OCI-LY3 (cell line): ENCODE results near the gene SHC3.

Experiments used
- H2AFZ ChIP-seq: fragments of 200-600, 300-600 bp; shearing (Covaris generic); 2 replicates; pipeline ENCODE4 v1.6.0; 2014; ENCODE audit warnings: antibody characterized with exemption, low read depth, low read length
- H3K27ac ChIP-seq: fragments of 200-600, 300-600 bp; sonication (generic); 2 replicates; pipeline ENCODE4 v1.5.1; 2014; ENCODE audit warnings: mild to moderate bottlenecking, low read length, moderate library complexity, mixed read lengths
- H3K27me3 ChIP-seq: fragments of 200-600, 300-600 bp; sonication (generic); 2 replicates; pipeline ENCODE4 v1.6.1; 2014; ENCODE audit warnings: low read depth, low read length, mixed read lengths
- H3K36me3 ChIP-seq: fragments of 200-600, 300-600 bp; sonication (generic); replicated peaks from 2 replicates; pipeline ENCODE3; 2014; ENCODE audit warnings: low read depth, low read length, mixed read lengths
- H3K4me1 ChIP-seq: fragments of 300-600, 200-600 bp; sonication (generic); 2 replicates; pipeline ENCODE4 v1.6.1; 2014; ENCODE audit warnings: low read length, mixed read lengths
- H3K4me2 ChIP-seq: fragments of 200-600, 300-600 bp; sonication (generic); 2 replicates; pipeline ENCODE4 v1.6.1; 2014; ENCODE audit warnings: low read length, mixed read lengths
- H3K4me3 ChIP-seq: fragments of 300-600, 200-600 bp; sonication (generic); 2 replicates; pipeline ENCODE4 v1.5.1; 2014; ENCODE audit warnings: antibody characterized with exemption, mild to moderate bottlenecking, low read length, moderate library complexity
- H3K79me2 ChIP-seq: fragments of 300-600, 200-600 bp; shearing (Covaris generic); 2 replicates; pipeline ENCODE4 v1.6.1; 2014; ENCODE audit warnings: mild to moderate bottlenecking, low read length, mixed read lengths
- H3K9ac ChIP-seq: fragments of 300-600, 200-600 bp; shearing (Covaris generic); 2 replicates; pipeline ENCODE4 v1.6.0; 2014; ENCODE audit warnings: mild to moderate bottlenecking, low read length, moderate library complexity
- H3K9me3 ChIP-seq: fragments of 200-600, 300-600 bp; shearing (Covaris generic); 2 replicates; pipeline ENCODE4 v1.6.1; 2014; ENCODE audit warnings: low read length, mixed read lengths; ENCODE audit not compliant: insufficient read depth
- H4K20me1 ChIP-seq: fragments of 200-600, 300-600 bp; sonication (generic); 2 replicates; pipeline ENCODE4 v1.6.1; 2016; ENCODE audit warnings: low read length, mixed read lengths; ENCODE audit not compliant: insufficient read depth
- CTCF ChIP-seq: fragments of 200-600, 300-600 bp; sonication (generic); IDR thresholded peaks from 2 replicates; pipeline ENCODE4 v1.5.1; 2014; ENCODE audit warnings: antibody characterized with exemption, low read length, low read depth
- EZH2phosphoT487 ChIP-seq: fragments of 200-600 bp; shearing (Covaris generic); IDR thresholded peaks from 2 replicates; pipeline ENCODE4 v1.6.1; 2018; ENCODE audit warnings: antibody characterized with exemption, mixed run types, low read depth

Gene SHC3

GRCh38 chr9:89008744-89009545 is 169.7 kb downstream of the SHC3 start:
- Histone ChIP-seq H3K27ac (no peak overlapping the region), H3K9me3 (no peaks in the 10 kb centered on the region), H3K27me3 (peaks cover 30% of the 10 kb centered on the region), H3K9ac (no peak overlapping the region), H2AFZ (peak overlapping the region; percentile 2; the same call in 1 of the 2 replicates), H3K36me3 (no peaks in the 10 kb centered on the region), H3K4me2 (peak overlapping the region; percentile 47), H3K4me1 (peaks cover 10% of the 10 kb centered on the region), H3K4me3 (peak overlapping the region; percentile 32; the same call in 1 of the 2 replicates), H4K20me1 (no peaks in the 10 kb centered on the region), H3K79me2 (no peaks in the 10 kb centered on the region)
- TF ChIP-seq CTCF (peak; percentile 39), EZH2phosphoT487 (no peak)

GRCh38 chr9:89008055-89008743 is 170.4 kb downstream of the SHC3 start:
- Histone ChIP-seq H3K4me2 (peak overlapping the region; percentile 47), H2AFZ (peak overlapping the region; percentile 2; the same call in 1 of the 2 replicates), H3K27me3 (peaks cover 37% of the 10 kb centered on the region), H3K79me2 (no peaks in the 10 kb centered on the region), H3K4me3 (peak overlapping the region; percentile 32; the same call in 1 of the 2 replicates), H4K20me1 (no peaks in the 10 kb centered on the region), H3K9me3 (no peaks in the 10 kb centered on the region), H3K9ac (no peak overlapping the region), H3K27ac (no peak overlapping the region), H3K4me1 (peaks cover 10% of the 10 kb centered on the region), H3K36me3 (no peaks in the 10 kb centered on the region)
- TF ChIP-seq CTCF (no peak), EZH2phosphoT487 (no peak)

GRCh38 chr9:89006996-89007967 is 171.3 kb downstream of the SHC3 start:
- H3K36me3 ChIP-seq: no peaks in the 10 kb centered on the region
- no peak overlapping the region for H3K4me3 ChIP-seq
- TF ChIP-seq EZH2phosphoT487 (no peak), CTCF (no peak)
- no peak overlapping the region for H2AFZ ChIP-seq
- H3K79me2 ChIP-seq: no peaks in the 10 kb centered on the region
- no peak overlapping the region for H3K4me2 ChIP-seq
- peaks cover 10% of the 10 kb centered on the region for H3K4me1 ChIP-seq
- no peaks in the 10 kb centered on the region for H4K20me1 ChIP-seq
- no peak overlapping the region for H3K27ac ChIP-seq
- no peaks in the 10 kb centered on the region for H3K9me3 ChIP-seq
- no peak overlapping the region for H3K9ac ChIP-seq
- peaks cover 43% of the 10 kb centered on the region for H3K27me3 ChIP-seq
